ENCODE measurements around the gene NDUFA9.

DNA sequence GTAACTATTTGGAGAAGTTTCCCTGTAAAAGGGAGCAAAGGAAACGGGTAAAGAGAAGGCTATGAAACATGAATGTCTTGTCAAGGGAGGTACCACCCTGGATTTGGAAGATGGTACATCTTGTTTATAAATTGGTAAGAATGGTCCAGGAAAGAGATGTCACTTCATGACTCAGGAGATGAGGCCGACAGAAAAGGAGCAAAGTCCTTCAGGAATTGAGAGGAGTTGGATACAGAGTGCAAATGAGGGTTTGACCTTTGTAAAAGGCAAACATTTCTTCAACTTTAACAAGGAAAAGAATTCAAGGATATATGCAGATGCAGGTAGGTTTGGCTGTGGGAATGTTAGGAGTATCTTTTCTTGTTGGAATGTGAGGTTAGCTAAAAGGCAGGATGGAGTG lies 30.8 kb downstream of the NDUFA9 start:
- TF ChIP-seq, protein P1, sequence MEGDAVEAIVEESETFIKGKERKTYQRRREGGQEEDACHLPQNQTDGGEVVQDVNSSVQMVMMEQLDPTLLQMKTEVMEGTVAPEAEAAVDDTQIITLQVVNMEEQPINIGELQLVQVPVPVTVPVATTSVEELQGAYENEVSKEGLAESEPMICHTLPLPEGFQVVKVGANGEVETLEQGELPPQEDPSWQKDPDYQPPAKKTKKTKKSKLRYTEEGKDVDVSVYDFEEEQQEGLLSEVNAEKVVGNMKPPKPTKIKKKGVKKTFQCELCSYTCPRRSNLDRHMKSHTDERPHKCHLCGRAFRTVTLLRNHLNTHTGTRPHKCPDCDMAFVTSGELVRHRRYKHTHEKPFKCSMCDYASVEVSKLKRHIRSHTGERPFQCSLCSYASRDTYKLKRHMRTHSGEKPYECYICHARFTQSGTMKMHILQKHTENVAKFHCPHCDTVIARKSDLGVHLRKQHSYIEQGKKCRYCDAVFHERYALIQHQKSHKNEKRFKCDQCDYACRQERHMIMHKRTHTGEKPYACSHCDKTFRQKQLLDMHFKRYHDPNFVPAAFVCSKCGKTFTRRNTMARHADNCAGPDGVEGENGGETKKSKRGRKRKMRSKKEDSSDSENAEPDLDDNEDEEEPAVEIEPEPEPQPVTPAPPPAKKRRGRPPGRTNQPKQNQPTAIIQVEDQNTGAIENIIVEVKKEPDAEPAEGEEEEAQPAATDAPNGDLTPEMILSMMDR (IDR thresholded peaks at IDR 0.05), result no peak
- no peak for TF ChIP-seq POLR2A (IDR thresholded peaks at IDR 0.05)

Data from thyroid gland (tissue), 4 donors.